SU-DHL-6 (cell line): ENCODE measurements around the gene SLC22A4.

Experiments
- H2AFZ ChIP-seq: fragments of 200-600 bp; sonication (generic); 2 replicates; pipeline ENCODE4 v1.6.1; 2014; ENCODE audit warnings: low read depth, mild to moderate bottlenecking, moderate library complexity, mixed read lengths, antibody characterized with exemption, low read length; ENCODE audit not compliant: severe bottlenecking
- H3F3A ChIP-seq: fragments of 200-600 bp; shearing (Covaris generic); 2 replicates; pipeline ENCODE4 v1.6.0; 2016; ENCODE audit warnings: antibody characterized with exemption, mild to moderate bottlenecking; ENCODE audit not compliant: insufficient read depth
- H3K27ac ChIP-seq: fragments of 200-600 bp; sonication (generic); 2 replicates; pipeline ENCODE4 v1.5.1; 2016; ENCODE audit warnings: low read depth, mild to moderate bottlenecking, low read length, moderate library complexity, mixed read lengths
- H3K27me3 ChIP-seq: fragments of 200-600 bp; sonication (generic), shearing (Covaris generic); 2 replicates; pipeline ENCODE4 v1.6.0; 2014; ENCODE audit warnings: mild to moderate bottlenecking, low read length
- H3K36me3 ChIP-seq: fragments of 200-600 bp; sonication (generic); 2 replicates; pipeline ENCODE4 v1.6.1; 2014; ENCODE audit warnings: mild to moderate bottlenecking, low read length, mixed read lengths
- H3K4me2 ChIP-seq: fragments of 300-600, 200-600 bp; shearing (Covaris generic), sonication (generic); 2 replicates; pipeline ENCODE4 v1.6.0; 2014; ENCODE audit warnings: low read length, low read depth, mild to moderate bottlenecking; ENCODE audit not compliant: poor library complexity, severe bottlenecking
- H3K4me3 ChIP-seq: fragments of 200-600 bp; sonication (generic); 2 replicates; pipeline ENCODE4 v1.5.1; 2014; ENCODE audit warnings: antibody characterized with exemption, low read length, mild to moderate bottlenecking, mixed read lengths; ENCODE audit not compliant: insufficient read depth, poor library complexity, severe bottlenecking
- H3K79me2 ChIP-seq: fragments of 200-600 bp; sonication (generic); 2 replicates; pipeline ENCODE4 v1.6.1; 2014; ENCODE audit warnings: mild to moderate bottlenecking, low read length, moderate library complexity; ENCODE audit not compliant: insufficient read depth
- H3K9ac ChIP-seq: fragments of 200-600 bp; sonication (generic); 2 replicates; pipeline ENCODE4 v1.7.0; 2014; ENCODE audit warnings: mild to moderate bottlenecking, low read length
- H3K9me2 ChIP-seq: fragments of 200-600 bp; sonication (generic); replicated peaks from 2 replicates; pipeline ENCODE4 v1.6.1; 2014; ENCODE audit warnings: low read length; ENCODE audit not compliant: insufficient read depth
- H3K9me3 ChIP-seq: fragments of 200-600 bp; sonication (generic); 2 replicates; pipeline ENCODE4 v1.6.1; 2014; ENCODE audit warnings: low read length, mixed read lengths; ENCODE audit not compliant: insufficient read depth
- H4K20me1 ChIP-seq: fragments of 200-600 bp; sonication (generic); 2 replicates; pipeline ENCODE4 v1.6.1; 2014; ENCODE audit warnings: low read depth, mild to moderate bottlenecking, antibody characterized with exemption, low read length, moderate library complexity, mixed read lengths
- EZH2phosphoT487 ChIP-seq: fragments of 200-600 bp; sonication (generic), shearing (Covaris generic); conservative IDR thresholded peaks from 2 replicates; pipeline ENCODE4 v1.6.1; 2018; ENCODE audit warnings: mild to moderate bottlenecking, antibody characterized with exemption, low read length, moderate library complexity, mixed read lengths
- TF ChIP-seq, protein P1 (sequence below): fragments of 200-600 bp; sonication (generic); IDR thresholded peaks from one replicate; pipeline ENCODE4 v1.5.1; 2017; ENCODE audit warnings: antibody characterized with exemption, mild to moderate bottlenecking, low read length, moderate library complexity; ENCODE audit not compliant: insufficient read depth, poor library complexity, severe bottlenecking

SLC22A4 gene

GRCh38 chr5:132256783-132257130 lies 37.4 kb upstream of the SLC22A4 start:
- Histone ChIP-seq H3K36me3 (no peaks in the 10 kb centered on the region), H4K20me1 (no peaks in the 10 kb centered on the region), H3K79me2 (no peaks in the 10 kb centered on the region), H3K27me3 (no peaks in the 10 kb centered on the region), H3K9me2 (no peaks in the 10 kb centered on the region), H3F3A (no peaks in the 10 kb centered on the region), H2AFZ (no peak overlapping the region), H3K4me2 (no peak overlapping the region), H3K4me3 (no peak overlapping the region), H3K9ac (no peak overlapping the region), H3K9me3 (no peaks in the 10 kb centered on the region), H3K27ac (no peak overlapping the region)
- TF ChIP-seq, protein P1, sequence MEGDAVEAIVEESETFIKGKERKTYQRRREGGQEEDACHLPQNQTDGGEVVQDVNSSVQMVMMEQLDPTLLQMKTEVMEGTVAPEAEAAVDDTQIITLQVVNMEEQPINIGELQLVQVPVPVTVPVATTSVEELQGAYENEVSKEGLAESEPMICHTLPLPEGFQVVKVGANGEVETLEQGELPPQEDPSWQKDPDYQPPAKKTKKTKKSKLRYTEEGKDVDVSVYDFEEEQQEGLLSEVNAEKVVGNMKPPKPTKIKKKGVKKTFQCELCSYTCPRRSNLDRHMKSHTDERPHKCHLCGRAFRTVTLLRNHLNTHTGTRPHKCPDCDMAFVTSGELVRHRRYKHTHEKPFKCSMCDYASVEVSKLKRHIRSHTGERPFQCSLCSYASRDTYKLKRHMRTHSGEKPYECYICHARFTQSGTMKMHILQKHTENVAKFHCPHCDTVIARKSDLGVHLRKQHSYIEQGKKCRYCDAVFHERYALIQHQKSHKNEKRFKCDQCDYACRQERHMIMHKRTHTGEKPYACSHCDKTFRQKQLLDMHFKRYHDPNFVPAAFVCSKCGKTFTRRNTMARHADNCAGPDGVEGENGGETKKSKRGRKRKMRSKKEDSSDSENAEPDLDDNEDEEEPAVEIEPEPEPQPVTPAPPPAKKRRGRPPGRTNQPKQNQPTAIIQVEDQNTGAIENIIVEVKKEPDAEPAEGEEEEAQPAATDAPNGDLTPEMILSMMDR: no peak
- no peak for TF ChIP-seq EZH2phosphoT487

GRCh38 chr5:132257131-132258101 lies 36.8 kb upstream of the SLC22A4 start, which contains the start of gene PDLIM4:
PDLIM4 (plus strand) TSS chr5:132257696; CDS start chr5:132257735, 39 bp downstream.
- Histone ChIP-seq H3K79me2 (no peaks in the 10 kb centered on the region), H3K27ac (no peak within 1 kb of the TSS), H4K20me1 (no peaks in the 10 kb centered on the region), H2AFZ (no peak within 1 kb of the TSS), H3K9me3 (no peaks in the 10 kb centered on the region), H3K4me3 (no peak within 1 kb of the TSS), H3K27me3 (no peaks in the 10 kb centered on the region), H3F3A (no peaks in the 10 kb centered on the region), H3K9me2 (no peaks in the 10 kb centered on the region), H3K36me3 (no peaks in the 10 kb centered on the region), H3K4me2 (no peak within 1 kb of the TSS), H3K9ac (no peak within 1 kb of the TSS)
- TF ChIP-seq, protein P1: no peak
- no peak for TF ChIP-seq EZH2phosphoT487

DNA sequence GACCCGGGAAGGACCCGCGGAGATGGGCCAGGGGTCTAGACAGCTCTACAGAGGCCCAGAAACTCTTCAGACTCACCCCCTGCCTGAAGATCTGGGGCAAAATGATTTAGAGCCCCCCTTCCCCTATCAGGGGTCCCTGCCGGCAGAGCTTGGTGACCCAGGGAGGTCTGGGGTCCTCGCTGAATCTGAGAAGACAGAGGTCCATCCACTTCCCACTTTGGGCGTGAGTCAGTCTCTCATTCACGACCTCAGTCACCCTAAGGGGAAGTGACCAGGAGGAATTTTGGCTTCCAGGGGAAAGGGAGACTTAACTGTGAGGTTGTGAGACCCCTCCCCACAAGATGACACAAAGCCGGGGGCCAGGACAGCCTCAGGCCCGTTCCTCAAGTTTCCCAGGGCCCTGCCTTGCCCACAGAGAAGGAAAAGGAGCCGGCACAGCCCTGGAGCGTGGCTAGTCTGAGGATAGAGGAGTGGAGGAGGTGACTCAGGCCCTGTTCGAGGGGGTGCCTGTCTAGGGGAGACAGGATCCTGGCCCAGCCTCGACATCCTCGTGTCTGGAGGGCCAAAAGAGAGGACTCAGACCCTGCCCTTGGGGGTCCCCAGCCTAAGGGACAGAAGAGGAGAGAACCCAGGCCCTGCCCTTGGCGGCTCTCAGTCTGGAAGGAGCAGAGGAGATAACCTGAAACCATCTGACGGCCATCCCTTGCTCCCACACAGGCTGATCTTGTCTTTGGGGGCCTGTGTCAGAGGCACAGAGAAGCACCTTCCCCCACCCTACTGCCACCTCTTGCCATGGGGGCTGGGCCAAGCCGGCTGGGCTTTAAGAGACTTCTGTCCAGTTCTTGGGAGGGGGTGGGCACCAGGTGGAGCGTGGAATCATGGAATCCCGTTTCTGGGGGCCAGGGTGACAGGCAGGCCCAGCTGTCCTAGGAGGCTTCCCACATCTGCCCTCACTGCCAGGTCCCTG lies 35.8 kb upstream of the SLC22A4 start:
- Histone ChIP-seq H3K27me3 (no peaks in the 10 kb centered on the region), H3K4me3 (no peak overlapping the region), H3K9me2 (no peaks in the 10 kb centered on the region), H3K9me3 (no peaks in the 10 kb centered on the region), H2AFZ (no peak overlapping the region), H3K79me2 (no peaks in the 10 kb centered on the region), H3K9ac (no peak overlapping the region), H3K4me2 (no peak overlapping the region), H3F3A (no peaks in the 10 kb centered on the region), H3K27ac (no peak overlapping the region), H3K36me3 (no peaks in the 10 kb centered on the region), H4K20me1 (no peaks in the 10 kb centered on the region)
- TF ChIP-seq, protein P1: no peak
- no peak for TF ChIP-seq EZH2phosphoT487
